ENCODE results near the gene C1orf141.
"Not testable (repeated sequence)": the region's sequence is repeated elsewhere in the genome, so short reads cannot be mapped to it uniquely, and the experiment has no call there.

Gene C1orf141

DNA sequence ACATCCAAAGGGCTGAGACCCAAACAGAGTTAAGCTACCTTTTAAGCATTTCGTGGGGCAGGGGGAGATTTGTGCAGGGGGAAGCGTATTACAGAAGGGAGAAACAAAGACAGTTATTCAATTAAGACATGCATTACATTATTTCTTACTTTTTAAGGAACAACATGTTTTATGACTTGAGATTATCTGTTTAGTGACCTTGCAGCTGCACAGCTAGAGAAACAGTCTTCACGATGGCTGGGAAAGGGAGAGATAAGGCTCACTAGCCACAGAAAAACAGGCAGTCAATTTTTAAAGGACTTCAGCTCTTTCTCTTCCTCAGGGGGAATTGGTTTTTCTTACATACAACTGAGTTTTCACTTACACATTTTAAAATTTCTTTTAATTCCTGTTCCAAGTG is 7.1 kb upstream of the C1orf141 start:
- DNase-seq: not testable (repeated sequence)

DNA sequence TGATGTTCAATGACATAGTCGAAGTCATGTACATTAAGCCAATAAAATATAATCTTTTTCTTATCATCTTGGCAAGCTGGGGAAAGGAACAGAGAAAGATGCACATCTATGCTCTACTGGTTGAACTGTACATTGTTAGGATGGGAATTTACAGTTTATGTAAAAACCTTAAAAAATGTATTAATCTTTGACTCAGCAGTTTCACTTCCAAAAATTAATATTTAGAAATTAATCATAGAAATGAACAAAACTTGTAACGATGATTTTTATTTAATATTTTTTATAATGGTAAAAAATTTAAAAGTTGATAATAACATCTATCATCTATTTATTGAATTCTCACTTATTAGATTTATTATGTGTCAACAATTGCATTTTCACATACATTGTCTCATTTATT is 5.7 kb upstream of the C1orf141 start:
- no peak for DNase-seq

DNA sequence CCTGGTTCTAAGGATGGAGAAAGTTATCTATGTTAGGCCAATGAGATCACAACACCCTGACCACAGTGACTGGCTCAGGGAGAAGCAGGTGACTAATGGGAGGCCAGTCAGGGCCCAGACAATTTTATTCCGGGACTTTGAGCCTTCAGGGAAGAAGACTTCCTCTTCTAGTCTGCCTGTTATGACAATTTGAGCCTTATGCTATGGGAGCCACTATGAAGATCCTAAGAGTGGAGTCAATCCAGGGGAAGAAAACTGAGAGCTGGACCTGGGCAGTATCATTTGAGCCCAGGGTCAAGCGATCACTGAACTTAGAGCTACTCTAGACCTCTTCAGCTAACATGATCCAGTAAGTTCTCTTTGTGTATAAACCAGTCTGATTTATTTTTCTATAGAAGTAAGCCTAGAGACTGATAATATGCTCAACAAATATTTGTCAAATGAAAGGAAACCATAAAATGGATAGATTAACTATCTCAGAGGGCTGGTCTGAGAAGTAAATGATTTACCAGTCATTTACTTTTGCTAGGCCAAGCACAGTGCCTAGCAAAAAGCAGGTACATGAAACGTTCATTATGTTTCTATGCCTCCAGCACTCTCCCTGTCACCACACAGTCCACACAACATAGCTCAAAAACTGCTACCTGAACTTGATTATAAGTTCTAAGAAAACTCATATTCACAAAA is 4.2 kb upstream of the C1orf141 start:
- no peak for DNase-seq

DNA sequence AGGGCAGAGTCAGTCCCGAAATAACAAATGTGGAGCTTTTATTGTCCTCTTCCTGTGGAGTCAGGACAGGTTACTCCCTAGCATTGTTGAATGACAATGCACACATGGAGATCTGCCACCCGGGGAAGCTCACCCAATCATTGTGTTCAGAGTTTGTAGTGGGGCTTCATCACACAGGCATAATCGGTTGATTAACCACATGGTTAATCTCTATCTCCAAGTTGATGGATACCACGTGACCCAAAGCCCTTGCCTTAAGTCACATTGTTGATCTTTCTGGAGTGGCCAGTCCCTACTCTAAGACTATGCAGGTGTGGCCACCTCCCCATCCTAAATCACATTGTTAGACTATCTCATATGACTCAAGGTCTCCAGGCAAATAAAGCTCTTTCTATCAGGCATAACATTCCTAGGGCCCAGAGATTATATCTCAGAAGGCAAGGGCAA is 2.6 kb upstream of the C1orf141 start:
- DNase-seq: no peak

GRCh38 chr1:67135354-67135753 is 584 bp upstream of the C1orf141 start:
- DNase-seq: no peak

- DNase-seq: no peak
Observed at GRCh38 chr1:67133177-67133576, 1.6 kb downstream of the C1orf141 start.

GRCh38 chr1:67130673-67131072 is 4.1 kb downstream of the C1orf141 start:
- no peak for DNase-seq

GRCh38 chr1:67126974-67127373 is 7.8 kb downstream of the C1orf141 start:
- no peak for DNase-seq

- no peak for DNase-seq
Observed at GRCh38 chr1:67126111-67126746, 8.5 kb downstream of the C1orf141 start.

GRCh38 chr1:67124455-67124854 is 10.3 kb downstream of the C1orf141 start:
- no peak for DNase-seq

GRCh38 chr1:67120855-67121619 is 13.7 kb downstream of the C1orf141 start:
- DNase-seq: no peak

- no peak for DNase-seq
Observed at GRCh38 chr1:67118646-67119045, 16.1 kb downstream of the C1orf141 start.

GRCh38 chr1:67118191-67118590 is 16.6 kb downstream of the C1orf141 start:
- DNase-seq: no peak

GRCh38 chr1:67114162-67114561 is 20.6 kb downstream of the C1orf141 start:
- DNase-seq: no peak

DNA sequence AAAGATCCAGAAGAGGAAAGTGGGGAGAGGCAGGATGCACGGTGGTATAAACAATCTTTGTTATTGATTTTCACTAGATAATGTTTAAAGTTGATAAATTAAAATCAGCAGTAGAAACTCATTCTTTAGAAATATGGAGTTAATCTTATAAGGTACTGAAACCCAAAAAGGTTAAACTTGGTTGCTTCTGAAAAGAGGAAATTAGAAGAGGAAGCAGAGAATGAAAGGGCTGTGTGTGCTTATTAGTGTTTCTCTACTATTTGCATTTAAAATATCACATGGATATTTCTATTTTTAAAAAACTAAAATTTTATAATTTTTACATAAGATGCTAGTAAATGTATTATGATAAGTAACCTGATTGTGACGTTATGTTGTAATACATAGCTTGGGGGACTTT is 24.4 kb downstream of the C1orf141 start:
- DNase-seq: no peak

- DNase-seq: peak; percentile 48
Observed at GRCh38 chr1:67105508-67105907, 29.3 kb downstream of the C1orf141 start.

DNA sequence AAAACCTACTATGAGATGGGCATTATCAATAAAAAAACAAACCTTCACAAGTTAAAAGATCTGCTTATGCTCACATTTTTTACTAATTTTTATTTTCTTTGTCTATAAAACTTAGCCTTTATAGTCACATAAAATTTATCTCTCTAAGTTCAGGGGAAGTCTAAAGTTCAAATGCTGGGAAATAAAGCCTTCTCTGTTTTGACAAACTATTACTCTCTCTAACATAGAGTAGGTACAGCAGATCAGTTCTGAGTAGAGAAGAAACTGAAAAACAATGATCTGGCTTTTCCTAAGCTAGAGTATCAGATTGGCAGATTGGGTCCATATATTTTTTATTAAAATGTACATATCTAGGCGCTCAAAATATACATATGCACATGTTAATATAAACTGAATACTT is 31.2 kb downstream of the C1orf141 start:
- no peak for DNase-seq

GRCh38 chr1:67100833-67101232 is 33.9 kb downstream of the C1orf141 start:
- DNase-seq: no peak

DNA sequence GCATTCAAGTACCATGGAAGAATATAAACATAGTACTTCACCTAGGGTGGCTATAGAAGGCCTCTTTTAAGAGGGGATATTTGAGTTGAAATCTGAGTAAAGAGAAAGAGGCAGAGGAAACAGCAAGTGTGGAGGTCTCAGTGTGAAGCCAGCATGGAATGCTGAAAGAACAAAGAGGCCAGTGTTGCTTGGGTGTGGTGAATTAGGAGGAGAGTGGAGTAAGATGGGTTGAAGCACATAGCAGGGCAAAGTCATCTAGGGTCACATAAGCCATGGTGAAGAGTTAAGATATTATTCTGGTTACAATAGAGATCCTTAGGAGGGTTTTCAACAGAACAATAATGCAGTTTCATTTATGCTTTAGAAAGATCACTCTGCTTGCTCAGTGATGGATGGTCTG is 37.5 kb downstream of the C1orf141 start:
- DNase-seq: no peak

GRCh38 chr1:67094191-67094590 is 40.6 kb downstream of the C1orf141 start:
- DNase-seq: no peak

DNA sequence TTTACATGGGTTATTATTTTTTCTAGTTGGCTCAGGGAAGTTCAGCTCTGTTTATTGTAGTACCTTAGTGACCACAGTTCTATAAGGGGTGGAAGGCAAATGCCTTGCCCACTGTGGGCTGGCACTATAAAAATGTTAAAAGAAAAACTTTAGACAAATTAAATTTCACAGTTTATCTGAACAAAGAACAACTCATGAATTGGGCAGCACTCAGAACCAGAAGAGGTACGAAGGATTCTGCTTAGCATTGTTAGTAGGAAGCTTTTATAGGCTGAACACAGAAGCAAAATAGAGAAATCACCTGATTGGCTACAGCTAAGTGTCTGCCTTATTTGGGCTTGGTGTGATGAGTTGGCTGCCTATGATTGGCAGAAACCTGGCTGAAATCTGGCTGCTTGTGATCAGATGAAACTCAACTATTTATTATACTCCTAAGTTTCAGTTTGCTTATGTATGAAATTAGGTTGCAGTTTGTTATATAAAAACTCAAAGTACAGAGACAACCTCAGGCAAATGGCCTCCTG is 45.0 kb downstream of the C1orf141 start:
- DNase-seq: no peak

- no peak for DNase-seq
Observed at GRCh38 chr1:67088440-67088839, 46.3 kb downstream of the C1orf141 start.

- no peak for DNase-seq
Observed at GRCh38 chr1:67085326-67085725, 49.4 kb downstream of the C1orf141 start.
